Mucosa of descending colon (tissue), 3 donors: ENCODE measurements around the gene RNF166. TPM values are rescaled to one million over a fixed set of nuclear protein-coding genes. Genes with fewer than 3 reads are reported as not detected.

ENCODE experiments used
- ATAC-seq: fragments of 200-7000 bp; cut with Tn5 transposase; one replicate; pipeline ENCODE4 v1.9.1; 2020; ENCODE audit warnings: mild to moderate bottlenecking, moderate library complexity
- DNase-seq, 3 donors: peaks; one replicate each; pipeline ENCODE4 v3.0.0-alpha.2; 2020
- H3K36me3 ChIP-seq: fragments of 200-600 bp; one replicate; pipeline ENCODE4 v1.8.0; 2021; ENCODE audit warnings: low read depth, mild to moderate bottlenecking
- H3K4me1 ChIP-seq: fragments of 200-600 bp; one replicate; pipeline ENCODE4 v1.8.0; 2021; ENCODE audit warnings: low read depth, mild to moderate bottlenecking
- H3K4me3 ChIP-seq: fragments of 200-600 bp; one replicate; pipeline ENCODE4 v1.8.0; 2021; ENCODE audit warnings: mild to moderate bottlenecking
- H3K9me3 ChIP-seq: fragments of 200-600 bp; one replicate; pipeline ENCODE4 v1.8.0; 2021; ENCODE audit warnings: mild to moderate bottlenecking
- intact Hi-C, 2 donors: fragments of 100-400 bp; cut with DNase I in 1 of 2; cut with micrococcal nuclease in 1 of 2; formaldehyde crosslinking; loops; one replicate each; pipeline versions ENCODE4 v1.11.0 to v1.11.1; 2022; cut with DNase I, micrococcal nuclease
- total RNA-seq, 3 donors: library from RNA; stranded (reverse); fragmentation: NEBNext Ultra II Directional in 2 of 3; extraction: Animal tissue kit (Norgen Biotek cat#: 25700) in 2 of 3; gene quantifications; one replicate each; pipeline versions ENCODE4 v1.2.1 to v1.2.4, GENCODE V29; 2021 to 2023
- TF ChIP-seq, protein P1 (sequence below): fragments of 200-600 bp; IDR thresholded peaks from one replicate; pipeline ENCODE4 v1.8.0; 2022; ENCODE audit warnings: antibody characterized with exemption, mild to moderate bottlenecking
- donor health status: DM: no; HTN: no; CAD: no; lungs with moderate emphysema.
- donor health status: DM: no; HTN: no; CAD: no.
- donor health status: DM: no; HTN: yes; CAD: no.

RNF166 gene
- total RNA-seq, 3 donors from 2014 or later = 9.5 to 22.8 (median 15.1) TPM

DNA sequence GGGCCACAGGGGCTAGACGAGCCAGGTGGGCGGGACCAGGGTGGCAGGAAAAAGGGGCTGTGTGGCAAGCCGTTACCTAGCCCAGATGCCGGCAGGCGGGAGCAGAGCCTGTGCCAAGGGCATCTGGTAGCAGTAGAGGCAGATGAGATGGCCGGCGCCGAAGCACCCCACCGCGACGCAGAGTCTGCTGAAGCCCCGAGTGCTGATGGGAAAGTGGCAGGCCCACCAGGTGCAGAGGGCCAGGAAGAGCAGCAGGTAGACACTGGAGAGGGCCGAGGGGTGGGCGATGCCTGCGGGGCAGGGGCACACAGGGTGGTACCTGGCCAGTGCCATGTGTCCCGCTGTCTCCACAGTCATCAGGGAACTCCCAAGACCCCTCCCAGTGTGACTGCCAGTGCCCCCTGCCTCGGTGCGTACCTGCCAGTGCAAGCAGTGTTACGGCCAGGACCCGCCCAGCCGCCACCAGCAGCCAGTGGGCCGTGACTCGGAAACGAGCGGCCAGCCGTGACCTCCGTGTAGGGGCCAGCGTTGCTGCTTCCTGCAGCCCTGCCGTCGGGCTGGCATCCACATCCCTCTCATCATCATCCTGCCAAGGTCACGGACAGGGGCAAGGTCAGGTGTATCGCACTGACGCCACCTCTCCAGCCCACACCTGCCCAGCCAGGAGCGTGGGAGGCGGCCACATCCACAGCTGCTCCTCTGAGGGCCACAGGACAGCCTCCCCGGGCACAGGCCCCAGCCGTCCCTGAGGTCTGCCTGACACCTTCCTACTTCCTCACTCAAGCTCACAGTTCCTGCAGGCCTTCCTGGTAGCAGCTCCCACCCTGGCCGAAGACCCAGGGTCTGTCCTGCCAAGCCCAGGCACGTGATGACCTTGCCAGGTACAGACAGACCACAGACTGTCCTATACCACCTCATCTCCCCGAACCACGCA, 32.2 kb upstream of the RNF166 start:
- DNase-seq = no peak
- intact Hi-C loops = no loop called here
- Histone ChIP-seq H3K9me3 (no peaks in the 10 kb centered on the region), H3K4me3 (no peak overlapping the region), H3K4me1 (peaks cover 6% of the 10 kb centered on the region), H3K36me3 (no peaks in the 10 kb centered on the region)
- ATAC-seq = no peak
- TF ChIP-seq, protein P1, sequence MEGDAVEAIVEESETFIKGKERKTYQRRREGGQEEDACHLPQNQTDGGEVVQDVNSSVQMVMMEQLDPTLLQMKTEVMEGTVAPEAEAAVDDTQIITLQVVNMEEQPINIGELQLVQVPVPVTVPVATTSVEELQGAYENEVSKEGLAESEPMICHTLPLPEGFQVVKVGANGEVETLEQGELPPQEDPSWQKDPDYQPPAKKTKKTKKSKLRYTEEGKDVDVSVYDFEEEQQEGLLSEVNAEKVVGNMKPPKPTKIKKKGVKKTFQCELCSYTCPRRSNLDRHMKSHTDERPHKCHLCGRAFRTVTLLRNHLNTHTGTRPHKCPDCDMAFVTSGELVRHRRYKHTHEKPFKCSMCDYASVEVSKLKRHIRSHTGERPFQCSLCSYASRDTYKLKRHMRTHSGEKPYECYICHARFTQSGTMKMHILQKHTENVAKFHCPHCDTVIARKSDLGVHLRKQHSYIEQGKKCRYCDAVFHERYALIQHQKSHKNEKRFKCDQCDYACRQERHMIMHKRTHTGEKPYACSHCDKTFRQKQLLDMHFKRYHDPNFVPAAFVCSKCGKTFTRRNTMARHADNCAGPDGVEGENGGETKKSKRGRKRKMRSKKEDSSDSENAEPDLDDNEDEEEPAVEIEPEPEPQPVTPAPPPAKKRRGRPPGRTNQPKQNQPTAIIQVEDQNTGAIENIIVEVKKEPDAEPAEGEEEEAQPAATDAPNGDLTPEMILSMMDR = no peak

DNA sequence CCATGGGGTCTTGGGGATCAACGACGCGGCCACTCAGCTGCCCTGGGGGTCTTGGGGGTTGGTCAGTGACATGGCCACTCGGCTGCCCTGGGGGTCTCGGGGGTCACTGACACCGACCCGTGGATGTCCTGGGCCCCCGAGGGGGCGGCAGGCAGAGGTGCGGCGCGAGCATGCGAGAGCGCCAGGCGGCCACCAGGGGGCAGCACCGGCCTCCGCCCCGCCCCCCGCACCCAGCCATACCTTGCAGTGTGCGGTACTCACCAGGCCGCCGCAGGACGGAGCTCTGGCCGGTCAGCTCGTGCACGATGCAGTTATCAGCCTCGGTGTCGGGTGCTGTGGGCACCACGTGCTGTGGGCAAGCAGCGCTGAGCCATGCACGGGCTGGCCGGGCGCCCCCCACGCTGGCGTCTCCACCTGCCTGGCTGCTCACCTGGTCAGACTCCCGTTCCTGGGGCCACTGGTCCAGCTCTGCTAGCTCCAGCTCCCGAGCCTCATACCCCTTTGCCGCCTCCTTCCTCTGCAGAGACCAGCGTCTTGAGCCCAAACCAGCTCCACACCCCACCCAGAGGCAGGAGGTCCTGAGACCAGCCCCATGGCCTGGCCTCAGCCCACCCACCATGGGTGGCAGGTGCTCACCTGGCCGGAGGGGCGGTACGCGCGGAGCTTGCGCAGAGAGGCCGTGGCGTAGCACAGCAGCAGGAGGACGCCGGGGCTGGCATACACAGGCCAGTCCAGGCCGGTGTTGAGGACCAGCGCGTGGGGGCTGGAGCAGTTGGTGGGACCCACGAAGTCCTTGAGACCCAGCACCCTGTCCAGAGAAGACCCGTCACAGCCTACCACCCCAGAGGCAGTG, 31.3 kb upstream of the RNF166 start:
- intact Hi-C loops = no loop called here
- no peaks in the 10 kb centered on the region for H3K9me3 ChIP-seq
- no peak overlapping the region for H3K4me3 ChIP-seq
- TF ChIP-seq, protein P1 = peak; percentile 100
- no peaks in the 10 kb centered on the region for H3K4me1 ChIP-seq
- ATAC-seq = peak; percentile 93
- H3K36me3 ChIP-seq = no peaks in the 10 kb centered on the region
- DNase-seq = peak; percentile 73 to 90 (median 87)

DNA sequence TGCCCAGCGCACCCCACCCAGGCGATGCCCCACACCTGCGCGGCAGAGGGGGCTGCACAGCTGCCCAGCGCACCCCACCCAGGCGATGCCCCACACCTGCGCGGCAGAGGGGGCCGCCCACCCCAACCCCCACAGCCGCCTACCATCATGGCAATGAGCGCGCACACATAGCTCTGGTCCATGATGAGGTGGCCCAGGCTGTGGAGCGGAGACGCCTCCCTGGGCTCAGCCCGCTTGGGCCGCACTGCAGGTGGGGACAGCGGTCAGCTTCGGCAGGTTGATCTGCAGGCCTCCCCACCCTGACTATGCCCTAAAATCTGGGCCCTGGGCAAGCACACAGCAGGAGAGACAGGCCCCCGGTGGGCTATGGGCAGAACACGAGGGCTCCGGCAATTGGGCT, 30.3 kb upstream of the RNF166 start:
- H3K36me3 ChIP-seq = no peaks in the 10 kb centered on the region
- ATAC-seq (no peak), DNase-seq (no peak)
- intact Hi-C loops = no loop called here
- no peak overlapping the region for H3K4me3 ChIP-seq
- no peaks in the 10 kb centered on the region for H3K4me1 ChIP-seq
- H3K9me3 ChIP-seq = no peaks in the 10 kb centered on the region
- TF ChIP-seq, protein P1 = no peak

DNA sequence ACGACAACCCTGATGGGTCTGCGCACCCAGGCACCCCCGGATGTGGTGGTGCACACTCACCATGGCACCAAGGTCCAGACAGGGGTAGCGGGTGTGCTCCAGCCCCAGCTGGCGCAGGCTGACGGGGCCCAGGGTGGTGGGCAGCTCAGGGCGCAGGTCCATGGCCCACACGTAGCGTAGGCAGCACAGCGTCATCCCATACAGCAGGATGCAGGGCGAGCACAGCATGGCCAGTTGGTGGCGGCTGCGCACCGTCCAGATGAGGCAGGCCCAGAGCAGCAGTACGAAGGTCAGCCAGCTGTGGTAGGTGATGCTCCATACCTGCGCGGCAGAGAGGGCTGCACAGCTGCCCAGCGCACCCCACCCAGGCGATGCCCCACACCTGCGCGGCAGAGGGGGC, 29.9 kb upstream of the RNF166 start:
- Histone ChIP-seq H3K4me3 (no peak overlapping the region), H3K4me1 (no peaks in the 10 kb centered on the region), H3K9me3 (no peaks in the 10 kb centered on the region), H3K36me3 (no peaks in the 10 kb centered on the region)
- TF ChIP-seq, protein P1 = no peak
- DNase-seq (no peak), ATAC-seq (no peak)
- intact Hi-C loops = no loop called here

DNA sequence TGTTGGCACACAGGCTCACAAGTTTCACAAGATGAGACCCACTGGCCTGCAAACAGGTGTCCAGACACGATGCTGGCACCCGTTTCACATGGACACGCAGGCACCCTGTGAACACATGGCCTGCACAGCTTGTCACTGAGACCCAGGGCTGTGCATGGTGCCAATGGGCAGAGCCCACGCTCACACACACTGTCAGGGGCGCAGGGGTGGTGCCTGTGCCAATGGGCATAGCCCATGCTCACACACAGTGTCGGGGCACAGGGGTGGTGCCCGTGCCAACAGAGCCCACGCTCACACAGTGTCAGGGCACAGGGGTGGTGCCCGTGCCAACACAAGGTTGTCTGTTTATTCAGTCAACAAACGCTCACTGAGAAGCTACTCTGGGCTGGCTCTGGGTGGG, 29.4 kb upstream of the RNF166 start:
- H3K4me3 ChIP-seq = no peak overlapping the region
- DNase-seq = no peak
- TF ChIP-seq, protein P1 = no peak
- no peaks in the 10 kb centered on the region for H3K4me1 ChIP-seq
- H3K36me3 ChIP-seq = no peaks in the 10 kb centered on the region
- no peak for ATAC-seq
- H3K9me3 ChIP-seq = no peaks in the 10 kb centered on the region
- intact Hi-C loops = no loop called here
